ENCODE measurements around the gene SERINC4.
A peak's percentile ranks its signal among the peaks of the same experiment; 100 is the strongest.
"Not testable (repeated sequence)": the region's sequence is repeated elsewhere in the genome, so short reads cannot be mapped to it uniquely, and the experiment has no call there.

SERINC4 gene

DNA sequence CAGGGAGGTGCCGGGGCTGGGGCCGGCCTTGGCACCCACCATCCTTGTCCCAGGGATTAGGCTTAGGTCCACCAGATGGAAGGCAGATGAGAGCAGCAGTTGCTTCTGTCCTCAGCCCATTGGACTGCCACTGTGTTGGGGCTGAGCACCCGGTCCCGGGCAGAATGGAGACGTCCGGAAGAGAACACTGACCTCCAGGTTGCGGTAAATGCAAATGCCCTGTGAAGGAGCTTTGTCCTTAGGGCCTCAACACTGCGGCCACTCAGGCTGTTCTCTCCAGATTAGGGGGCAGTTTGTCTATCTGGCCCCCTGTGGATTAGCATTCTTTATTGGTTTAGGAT lies at the start of gene SERINC4:
SERINC4 (minus strand) TSS at position 276 of the 341 bp plus-strand sequence; CDS start at position 42, 234 bp downstream.
- H3K4me1 Mint-ChIP-seq (ENCODE audit: low read depth), result peaks cover 44% of the 10 kb centered on the region
- peak within 1 kb of the TSS; percentile 100 for H3K27ac Mint-ChIP-seq
- H3K27me3 Mint-ChIP-seq, result no peaks in the 10 kb centered on the region
- peaks cover 12% of the 10 kb centered on the region for H3K36me3 Mint-ChIP-seq
- H3K9me3 Mint-ChIP-seq (ENCODE audit: low read depth), result no peaks in the 10 kb centered on the region
- peak within 1 kb of the TSS; percentile 100 for H3K4me3 Mint-ChIP-seq

GRCh38 chr15:43845421-43845820 lies 45.4 kb upstream of the SERINC4 start:
- no peaks in the 10 kb centered on the region for H3K9me3 Mint-ChIP-seq (ENCODE audit: low read depth)
- H3K4me1 Mint-ChIP-seq (ENCODE audit: low read depth), result no peaks in the 10 kb centered on the region
- H3K36me3 Mint-ChIP-seq, result no peaks in the 10 kb centered on the region
- H3K27me3 Mint-ChIP-seq, result no peaks in the 10 kb centered on the region
- no peak overlapping the region for H3K27ac Mint-ChIP-seq
- H3K4me3 Mint-ChIP-seq, result no peak overlapping the region

DNA sequence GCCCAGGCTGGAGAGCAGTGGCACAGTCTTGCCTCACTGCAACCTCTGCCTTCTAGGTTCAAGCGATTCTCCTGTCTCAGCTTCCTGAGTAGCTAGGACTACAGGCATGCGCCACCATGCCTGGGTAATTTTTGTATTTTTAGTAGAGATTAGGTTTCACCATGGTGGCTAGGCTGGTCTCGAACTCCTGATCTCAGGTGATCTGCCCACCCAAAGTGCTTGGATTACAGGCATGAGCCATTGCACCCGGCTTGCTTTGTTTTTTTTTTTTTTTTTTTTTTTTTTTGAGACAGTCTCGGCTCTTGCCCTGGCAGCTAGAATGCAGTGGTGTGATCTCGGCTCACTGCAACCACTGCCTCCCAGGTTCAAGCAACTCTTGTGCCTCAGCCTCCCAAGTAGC lies 32.5 kb upstream of the SERINC4 start:
- Mint-ChIP-seq H3K36me3 (peaks cover 11% of the 10 kb centered on the region), H3K4me1 (ENCODE audit: low read depth) (peaks cover 27% of the 10 kb centered on the region)
- not testable (repeated sequence) for H3K9me3 Mint-ChIP-seq (ENCODE audit: low read depth); H3K27ac Mint-ChIP-seq; H3K27me3 Mint-ChIP-seq; H3K4me3 Mint-ChIP-seq

GRCh38 chr15:43831519-43832052 lies 31.6 kb upstream of the SERINC4 start:
- H3K36me3 Mint-ChIP-seq; H3K27me3 Mint-ChIP-seq; H3K9me3 Mint-ChIP-seq (ENCODE audit: low read depth): not testable (repeated sequence)
- peaks cover 30% of the 10 kb centered on the region for H3K4me1 Mint-ChIP-seq (ENCODE audit: low read depth)
- peak overlapping the region; percentile 14 for H3K4me3 Mint-ChIP-seq
- peak overlapping the region; percentile 11 for H3K27ac Mint-ChIP-seq

DNA sequence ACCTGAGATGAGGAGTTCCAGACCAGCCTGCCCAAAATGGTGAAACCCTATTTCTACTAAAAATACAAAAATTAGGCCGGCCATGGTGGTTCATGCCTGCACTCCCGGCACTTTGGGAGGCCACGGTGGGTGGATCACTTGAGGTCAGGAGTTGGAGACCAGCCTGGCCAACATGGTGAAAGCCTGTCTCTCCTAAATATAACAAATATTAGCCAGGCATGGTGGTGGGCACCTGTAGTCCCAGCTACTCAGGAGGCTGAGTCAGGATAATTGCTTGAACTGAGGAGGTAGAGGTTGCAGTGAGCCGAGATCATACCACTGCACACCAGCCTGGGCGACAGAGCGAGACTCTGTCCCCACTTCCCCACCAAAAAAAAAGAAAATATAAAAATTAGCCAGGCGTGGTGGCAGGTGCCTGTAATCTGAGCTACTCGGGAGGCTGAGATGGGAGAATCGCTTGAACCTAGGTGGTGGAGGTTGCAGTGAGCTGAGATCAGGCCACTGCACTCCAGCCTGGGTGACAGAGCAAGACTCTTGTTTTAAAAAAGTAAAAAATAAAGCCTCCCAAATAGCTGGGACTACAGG lies 30.8 kb upstream of the SERINC4 start:
- not testable (repeated sequence) for H3K27ac Mint-ChIP-seq; H3K36me3 Mint-ChIP-seq; H3K4me3 Mint-ChIP-seq; H3K27me3 Mint-ChIP-seq; H3K9me3 Mint-ChIP-seq (ENCODE audit: low read depth)
- peaks cover 36% of the 10 kb centered on the region for H3K4me1 Mint-ChIP-seq (ENCODE audit: low read depth)

DNA sequence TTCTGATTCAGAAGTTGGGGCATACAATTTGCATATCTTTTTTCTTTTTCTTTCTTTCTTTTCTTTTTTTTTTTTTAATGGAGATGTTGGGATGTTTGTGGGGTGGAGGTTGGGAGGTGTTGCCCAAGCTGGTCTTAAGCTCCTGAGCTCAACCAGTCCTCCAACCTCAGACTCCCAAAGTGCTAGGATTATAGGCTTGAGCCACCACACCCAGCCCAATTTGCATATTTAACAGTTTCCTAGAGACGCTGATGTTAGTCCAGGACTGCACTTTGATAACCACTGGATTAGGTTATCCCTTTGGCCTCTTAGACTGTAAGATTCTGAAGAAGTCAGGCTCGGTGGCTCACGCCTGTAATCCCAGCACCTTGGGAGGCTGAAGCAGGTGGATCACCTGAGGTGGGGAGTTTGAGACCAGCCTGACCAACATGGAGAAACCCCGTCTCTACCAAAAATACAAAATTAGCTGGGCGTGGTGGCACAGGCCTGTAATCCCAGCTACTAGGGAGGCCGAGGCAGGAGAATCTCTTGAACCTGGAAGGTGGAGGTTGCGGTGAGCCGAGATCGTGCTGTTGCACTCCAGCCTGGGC lies 30.0 kb upstream of the SERINC4 start:
- not testable (repeated sequence) for H3K9me3 Mint-ChIP-seq (ENCODE audit: low read depth); H3K27me3 Mint-ChIP-seq; H3K36me3 Mint-ChIP-seq
- Mint-ChIP-seq H3K4me3 (peak overlapping the region; percentile 35), H3K27ac (peak overlapping the region; percentile 41), H3K4me1 (ENCODE audit: low read depth) (peaks cover 37% of the 10 kb centered on the region)

GRCh38 chr15:43828061-43828657 lies 28.1 kb upstream of the SERINC4 start:
- Mint-ChIP-seq H3K36me3 (peaks cover 12% of the 10 kb centered on the region), H3K4me1 (ENCODE audit: low read depth) (peaks cover 52% of the 10 kb centered on the region), H3K4me3 (peak overlapping the region; percentile 94)

DNA sequence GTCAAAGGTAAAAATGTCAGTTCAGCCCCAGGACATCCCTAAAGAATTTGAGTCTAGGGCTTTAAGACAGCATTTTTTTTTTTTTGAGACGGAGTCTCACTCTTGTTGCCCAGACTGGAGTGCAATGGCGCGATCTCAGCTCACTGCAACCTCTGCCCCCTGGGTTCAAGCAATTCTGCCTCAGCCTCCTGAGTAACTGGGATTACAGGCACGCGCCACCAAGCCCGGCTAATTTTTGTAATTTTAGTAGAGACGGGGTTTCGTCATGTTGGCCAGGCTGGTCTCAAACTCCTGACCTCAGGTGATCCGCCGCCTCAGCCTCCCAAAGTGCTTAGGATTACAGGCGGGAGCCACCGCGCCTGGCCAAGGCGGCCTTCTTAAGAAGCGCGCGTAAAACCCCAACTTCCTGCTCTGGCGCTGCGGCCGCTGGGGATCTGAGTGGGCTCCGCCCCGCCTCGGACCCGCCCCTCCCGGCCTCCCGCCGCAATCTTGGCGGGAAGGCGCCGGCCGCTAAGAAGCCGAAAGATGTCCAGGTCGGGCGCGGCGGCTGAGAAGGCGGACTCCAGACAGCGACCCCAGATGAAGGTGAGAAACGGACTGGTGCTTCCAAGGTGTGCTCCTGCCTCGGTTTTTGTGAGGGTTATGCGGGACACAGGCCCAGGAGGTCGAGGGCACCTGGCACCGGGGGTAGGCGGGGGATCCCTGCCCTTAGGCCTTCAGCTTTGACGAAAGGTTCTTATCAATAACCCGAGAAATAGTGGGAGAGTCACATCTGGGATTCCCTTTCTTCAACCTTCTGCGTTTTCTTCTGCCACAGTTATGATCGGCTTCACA lies 26.7 kb upstream of the SERINC4 start, which contains the start of gene WDR76:
WDR76 (plus strand) TSS at position 495 of the 834 bp plus-strand sequence; CDS start at position 526, 31 bp downstream.
- Mint-ChIP-seq H3K36me3 (peaks cover 10% of the 10 kb centered on the region), H3K4me3 (peak within 1 kb of the TSS; percentile 94), H3K27ac (peak within 1 kb of the TSS; percentile 96), H3K4me1 (ENCODE audit: low read depth) (peaks cover 56% of the 10 kb centered on the region), H3K9me3 (ENCODE audit: low read depth) (no peaks in the 10 kb centered on the region), H3K27me3 (no peaks in the 10 kb centered on the region)

More at GRCh38 chr15:43828061-43828657, 28.1 kb upstream of the SERINC4 start:
- H3K9me3 Mint-ChIP-seq (ENCODE audit: low read depth), result no peaks in the 10 kb centered on the region
- H3K27ac Mint-ChIP-seq, result peak overlapping the region; percentile 96
- no peaks in the 10 kb centered on the region for H3K27me3 Mint-ChIP-seq

- no peaks in the 10 kb centered on the region for H3K9me3 Mint-ChIP-seq (ENCODE audit: low read depth)
- H3K27me3 Mint-ChIP-seq, result no peaks in the 10 kb centered on the region
- H3K27ac Mint-ChIP-seq, result peak overlapping the region; percentile 96
- peaks cover 11% of the 10 kb centered on the region for H3K36me3 Mint-ChIP-seq
- H3K4me1 Mint-ChIP-seq (ENCODE audit: low read depth), result peaks cover 59% of the 10 kb centered on the region
- peak overlapping the region; percentile 94 for H3K4me3 Mint-ChIP-seq
Observed at GRCh38 chr15:43826029-43826507, 26.0 kb upstream of the SERINC4 start.

- H3K36me3 Mint-ChIP-seq, result peaks cover 11% of the 10 kb centered on the region
- peak overlapping the region; percentile 94 for H3K4me3 Mint-ChIP-seq
- not testable (repeated sequence) for H3K27me3 Mint-ChIP-seq; H3K27ac Mint-ChIP-seq; H3K9me3 Mint-ChIP-seq (ENCODE audit: low read depth)
- H3K4me1 Mint-ChIP-seq (ENCODE audit: low read depth), result peaks cover 61% of the 10 kb centered on the region
Observed at GRCh38 chr15:43825305-43825704, 25.3 kb upstream of the SERINC4 start.

- Mint-ChIP-seq H3K36me3 (peaks cover 11% of the 10 kb centered on the region), H3K27me3 (no peaks in the 10 kb centered on the region), H3K27ac (peak within 1 kb of the TSS; percentile 98), H3K9me3 (ENCODE audit: low read depth) (no peaks in the 10 kb centered on the region), H3K4me3 (peak within 1 kb of the TSS; percentile 99), H3K4me1 (ENCODE audit: low read depth) (peaks cover 58% of the 10 kb centered on the region)
Observed at GRCh38 chr15:43824302-43825246, 24.6 kb upstream of the SERINC4 start, which contains the start of gene MFAP1. Gene MFAP1, minus strand, starts transcription at chr15:43824690. Its CDS starts 121 bp downstream, at chr15:43824569.

GRCh38 chr15:43821505-43821904 lies 21.5 kb upstream of the SERINC4 start:
- Mint-ChIP-seq H3K4me3 (peak overlapping the region; percentile 62), H3K27me3 (no peaks in the 10 kb centered on the region), H3K36me3 (peaks cover 5% of the 10 kb centered on the region), H3K27ac (peak overlapping the region; percentile 12), H3K9me3 (ENCODE audit: low read depth) (no peaks in the 10 kb centered on the region), H3K4me1 (ENCODE audit: low read depth) (peaks cover 50% of the 10 kb centered on the region)

DNA sequence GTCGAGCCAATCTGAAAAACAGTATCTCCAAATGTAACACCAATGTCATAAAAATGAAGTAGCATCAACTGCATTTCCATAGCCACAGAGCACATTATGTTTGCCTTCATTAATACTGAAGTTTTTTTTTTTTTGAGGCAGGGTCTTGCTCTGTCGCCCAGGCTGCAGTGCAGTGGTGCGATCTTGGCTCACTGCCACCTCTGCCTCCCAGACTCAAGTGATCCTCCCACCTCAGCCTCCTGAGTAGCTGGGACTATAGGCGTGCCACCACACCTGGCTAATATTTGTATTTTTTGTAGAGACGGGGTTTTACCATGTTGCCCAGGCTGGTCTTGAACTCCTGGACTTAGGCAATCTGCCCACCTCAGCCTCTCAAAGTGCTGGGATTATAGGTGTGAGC lies 15.0 kb upstream of the SERINC4 start:
- peak overlapping the region; percentile 47 for H3K27ac Mint-ChIP-seq
- H3K4me1 Mint-ChIP-seq (ENCODE audit: low read depth), result peaks cover 12% of the 10 kb centered on the region
- not testable (repeated sequence) for H3K9me3 Mint-ChIP-seq (ENCODE audit: low read depth); H3K27me3 Mint-ChIP-seq; H3K4me3 Mint-ChIP-seq
- peaks cover 14% of the 10 kb centered on the region for H3K36me3 Mint-ChIP-seq

All from activated naive CD8-positive, alpha-beta T cell (primary cell).